Choroid plexus epithelial cell (primary cell): Measurements from ENCODE around the gene CIAO2B.

Experiments used
- DNase-seq: peaks from one replicate; pipeline ENCODE4 v3.0.0-alpha.2; 2010; ENCODE audit warnings: low read depth
- H3K4me3 ChIP-seq: 2 replicates; pipeline ENCODE4 v1.5.1; 2011; ENCODE audit warnings: low read depth, mild to moderate bottlenecking, control low read depth, low read length, moderate library complexity
- TF ChIP-seq, protein P1 (sequence below): conservative IDR thresholded peaks from 2 replicates; pipeline ENCODE4 v1.5.1; 2011; ENCODE audit warnings: low read depth, mild to moderate bottlenecking, control low read depth, inconsistent platforms, low read length, moderate library complexity

Gene CIAO2B

GRCh38 chr16:66902648-66903543 is 31.3 kb downstream of the CIAO2B start:
- no peak overlapping the region for H3K4me3 ChIP-seq
- DNase-seq, result no peak
- TF ChIP-seq, protein P1, sequence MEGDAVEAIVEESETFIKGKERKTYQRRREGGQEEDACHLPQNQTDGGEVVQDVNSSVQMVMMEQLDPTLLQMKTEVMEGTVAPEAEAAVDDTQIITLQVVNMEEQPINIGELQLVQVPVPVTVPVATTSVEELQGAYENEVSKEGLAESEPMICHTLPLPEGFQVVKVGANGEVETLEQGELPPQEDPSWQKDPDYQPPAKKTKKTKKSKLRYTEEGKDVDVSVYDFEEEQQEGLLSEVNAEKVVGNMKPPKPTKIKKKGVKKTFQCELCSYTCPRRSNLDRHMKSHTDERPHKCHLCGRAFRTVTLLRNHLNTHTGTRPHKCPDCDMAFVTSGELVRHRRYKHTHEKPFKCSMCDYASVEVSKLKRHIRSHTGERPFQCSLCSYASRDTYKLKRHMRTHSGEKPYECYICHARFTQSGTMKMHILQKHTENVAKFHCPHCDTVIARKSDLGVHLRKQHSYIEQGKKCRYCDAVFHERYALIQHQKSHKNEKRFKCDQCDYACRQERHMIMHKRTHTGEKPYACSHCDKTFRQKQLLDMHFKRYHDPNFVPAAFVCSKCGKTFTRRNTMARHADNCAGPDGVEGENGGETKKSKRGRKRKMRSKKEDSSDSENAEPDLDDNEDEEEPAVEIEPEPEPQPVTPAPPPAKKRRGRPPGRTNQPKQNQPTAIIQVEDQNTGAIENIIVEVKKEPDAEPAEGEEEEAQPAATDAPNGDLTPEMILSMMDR, result no peak

GRCh38 chr16:66901626-66902025 is 32.6 kb downstream of the CIAO2B start:
- DNase-seq, result no peak
- no peak overlapping the region for H3K4me3 ChIP-seq
- TF ChIP-seq, protein P1, result no peak

DNA sequence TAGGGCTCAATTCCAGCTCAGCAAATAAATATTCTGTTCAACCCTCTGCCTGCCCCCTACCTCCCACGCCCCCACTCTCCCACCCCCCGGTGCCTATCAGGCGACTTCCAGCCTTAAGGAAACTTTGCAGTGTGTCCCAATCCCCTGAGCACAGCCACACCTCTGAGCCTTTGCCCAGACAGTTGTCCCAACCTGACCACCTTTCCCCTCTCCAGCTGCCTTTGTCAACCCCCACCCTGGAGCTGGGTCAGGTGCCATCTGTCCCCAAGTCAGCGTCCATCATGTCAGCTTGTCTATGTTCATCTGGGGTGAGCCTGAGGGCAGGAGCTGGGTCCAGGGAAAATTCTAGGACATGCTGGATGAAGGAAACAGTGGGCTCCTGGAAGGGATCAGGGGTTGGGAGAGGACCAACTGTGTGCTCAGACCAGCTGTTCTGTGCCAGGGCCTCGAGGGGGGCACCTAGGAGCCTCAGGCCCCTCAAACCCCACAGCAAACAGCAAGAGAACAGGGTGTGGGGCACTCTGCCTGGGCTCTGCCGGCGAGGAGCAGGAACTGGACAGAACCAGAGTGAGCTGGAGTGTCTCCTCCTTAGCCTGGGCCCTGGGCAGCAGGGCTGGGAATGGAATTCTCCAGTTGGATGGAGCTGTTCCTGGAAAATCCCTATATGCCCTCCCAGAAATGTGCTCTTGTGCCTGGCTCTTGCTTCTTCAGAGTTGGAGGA is 33.3 kb downstream of the CIAO2B start:
- no peak overlapping the region for H3K4me3 ChIP-seq
- TF ChIP-seq, protein P1, result no peak
- no peak for DNase-seq

GRCh38 chr16:66899945-66900710 is 34.1 kb downstream of the CIAO2B start:
- H3K4me3 ChIP-seq, result no peak overlapping the region
- peak; percentile 71 for DNase-seq
- TF ChIP-seq, protein P1, result no peak

- no peak overlapping the region for H3K4me3 ChIP-seq
- peak; percentile 65 for DNase-seq
- TF ChIP-seq, protein P1, result no peak
These were observed 34.8 kb downstream of the CIAO2B start for GRCh38 chr16:66899310-66899944.

DNA sequence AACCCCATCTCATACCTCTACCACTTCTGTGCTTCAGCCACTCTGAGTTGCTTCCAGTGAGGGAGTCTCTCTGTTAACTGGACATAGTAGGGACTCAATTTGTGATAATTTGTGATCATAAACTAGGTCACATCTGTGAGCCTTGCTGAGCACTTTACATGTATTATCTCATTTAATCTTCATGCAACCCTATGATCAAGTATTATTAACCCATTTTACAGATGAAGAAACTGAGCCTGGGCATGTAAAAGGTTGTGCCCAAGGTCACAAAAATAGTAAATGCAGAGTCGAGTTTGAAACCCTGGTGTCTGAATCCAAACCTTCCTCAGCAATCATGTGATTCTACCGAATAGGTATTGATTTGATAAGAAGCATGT is 35.3 kb downstream of the CIAO2B start:
- DNase-seq, result no peak
- H3K4me3 ChIP-seq, result no peak overlapping the region
- TF ChIP-seq, protein P1, result no peak
